ENCODE results near the gene CA11.
A peak's percentile ranks its signal among the peaks of the same experiment; 100 is the strongest.
"Not testable (repeated sequence)": the region's sequence is repeated elsewhere in the genome, so short reads cannot be mapped to it uniquely, and the experiment has no call there.

Gene CA11

GRCh38 chr19:48668761-48669160, 22.8 kb upstream of the CA11 start:
- no peak for DNase-seq

GRCh38 chr19:48668332-48668731, 22.3 kb upstream of the CA11 start:
- no peak for DNase-seq

GRCh38 chr19:48665786-48666185, 19.8 kb upstream of the CA11 start:
- DNase-seq: no peak

GRCh38 chr19:48664476-48664875, 18.5 kb upstream of the CA11 start:
- no peak for DNase-seq

GRCh38 chr19:48663667-48664066, 17.7 kb upstream of the CA11 start:
- no peak for DNase-seq

GRCh38 chr19:48661711-48662090, 15.7 kb upstream of the CA11 start:
- no peak for DNase-seq

GRCh38 chr19:48660852-48661710, 15.1 kb upstream of the CA11 start:
- DNase-seq: peak; percentile 27 to 62

GRCh38 chr19:48659768-48660167, 13.8 kb upstream of the CA11 start:
- DNase-seq: no peak

GRCh38 chr19:48658483-48658882, 12.5 kb upstream of the CA11 start:
- no peak for DNase-seq

- DNase-seq: not testable (repeated sequence)
These were observed 11.8 kb upstream of the CA11 start for GRCh38 chr19:48657828-48658227.

- no peak for DNase-seq
These were observed 11.0 kb upstream of the CA11 start for GRCh38 chr19:48656840-48657474.

- no peak for DNase-seq
These were observed 8.5 kb upstream of the CA11 start for GRCh38 chr19:48654299-48655059.

- no peak for DNase-seq
These were observed 5.7 kb upstream of the CA11 start for GRCh38 chr19:48651683-48652048.

GRCh38 chr19:48650974-48651682, 5.1 kb upstream of the CA11 start:
- DNase-seq: no peak

- DNase-seq: no peak
These were observed 2.1 kb upstream of the CA11 start for GRCh38 chr19:48648134-48648533.

- no peak for DNase-seq
These were observed 782 bp upstream of the CA11 start for GRCh38 chr19:48646722-48647216.

GRCh38 chr19:48645620-48646000, 377 bp downstream of the CA11 start:
- no peak for DNase-seq

GRCh38 chr19:48644839-48645619, 958 bp downstream of the CA11 start:
- peak; percentile 48 to 50 for DNase-seq

GRCh38 chr19:48644355-48644754, 1.6 kb downstream of the CA11 start:
- no peak for DNase-seq

- no peak for DNase-seq
These were observed 3.1 kb downstream of the CA11 start for GRCh38 chr19:48642862-48643261.

- no peak for DNase-seq
These were observed 4.1 kb downstream of the CA11 start for GRCh38 chr19:48641850-48642249.
